Endothelial cell (in vitro differentiated cells): ENCODE data around the gene CFAP126. TPM values are rescaled to one million over a fixed set of nuclear protein-coding genes. Genes with fewer than 3 reads are reported as not detected.
"Not testable (repeated sequence)": the region's sequence is repeated elsewhere in the genome, so short reads cannot be mapped to it uniquely, and the experiment has no call there.

Source experiments
- DNase-seq: peaks from one replicate; pipeline ENCODE4 v3.0.0; 2021; ENCODE audit warnings: low spot score
- H3K27ac Mint-ChIP-seq: one replicate; pipeline ENCODE4 v1.8.0; 2021; ENCODE audit warnings: mixed read lengths, inconsistent platforms; ENCODE audit not compliant: unreplicated experiment
- H3K27me3 Mint-ChIP-seq: one replicate; pipeline ENCODE4 v1.8.0; 2021; ENCODE audit warnings: mild to moderate bottlenecking, moderate library complexity, mixed read lengths, inconsistent platforms; ENCODE audit not compliant: unreplicated experiment
- H3K36me3 Mint-ChIP-seq: one replicate; pipeline ENCODE4 v1.8.0; 2021; ENCODE audit warnings: mild to moderate bottlenecking, low read depth, mixed read lengths, inconsistent platforms; ENCODE audit not compliant: unreplicated experiment
- H3K4me1 Mint-ChIP-seq: one replicate; pipeline ENCODE4 v1.8.0; 2021; ENCODE audit warnings: mild to moderate bottlenecking, mixed read lengths, inconsistent platforms; ENCODE audit not compliant: unreplicated experiment
- H3K4me3 Mint-ChIP-seq: one replicate; pipeline ENCODE4 v1.8.0; 2021; ENCODE audit warnings: mild to moderate bottlenecking, mixed read lengths, inconsistent platforms; ENCODE audit not compliant: unreplicated experiment
- H3K9me3 Mint-ChIP-seq: one replicate; pipeline ENCODE4 v1.8.0; 2021; ENCODE audit warnings: mixed read lengths, inconsistent platforms; ENCODE audit not compliant: unreplicated experiment
- CTCF ChIP-seq: fragments of 200-600 bp; sonication (generic); IDR thresholded peaks from one replicate; pipeline ENCODE4 v1.5.0; 2021; ENCODE audit warnings: antibody characterized with exemption; ENCODE audit not compliant: unreplicated experiment
- total RNA-seq: library from RNA; stranded (reverse); fragmentation: NEBNext Ultra II Directional; extraction: Animal tissue kit (Norgen Biotek cat#: 25700); gene quantifications from one replicate; pipeline ENCODE4 v1.2.1, GENCODE V29; 2021; ENCODE audit not compliant: unreplicated experiment

Gene CFAP126
- total RNA-seq, 1 donor from 2014 or later: not detected

DNA sequence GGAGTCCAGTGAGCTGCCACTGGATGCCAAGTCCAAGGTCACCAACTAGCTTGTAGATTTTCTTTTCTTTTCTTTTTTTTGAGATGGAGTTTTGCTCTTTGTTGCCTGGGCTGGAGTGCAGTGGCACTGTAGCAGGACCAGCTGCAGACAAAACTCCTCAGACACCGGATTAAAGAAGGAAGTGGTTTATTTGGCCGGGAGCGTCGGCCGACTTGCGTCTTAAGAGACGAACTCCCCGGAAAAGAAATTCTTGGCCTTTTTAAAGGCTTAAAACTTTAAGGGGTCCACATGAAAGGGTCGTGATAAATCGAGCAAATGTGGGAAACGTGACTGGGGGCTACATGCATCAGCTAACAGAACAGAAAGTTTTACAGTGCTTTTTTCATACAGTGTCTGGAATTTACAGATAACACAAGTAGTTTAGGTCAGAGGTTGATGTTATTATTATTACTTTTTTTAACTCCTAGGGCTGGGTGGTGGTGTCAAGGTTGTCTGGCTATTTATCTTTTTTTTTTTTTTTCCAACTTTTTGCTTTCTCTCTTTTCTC, 36.4 kb upstream of the CFAP126 start:
- H3K36me3 Mint-ChIP-seq: no peaks in the 10 kb centered on the region
- H3K4me1 Mint-ChIP-seq: peaks cover 19% of the 10 kb centered on the region
- no peak for TF ChIP-seq CTCF
- no peak overlapping the region for H3K4me3 Mint-ChIP-seq
- no peak overlapping the region for H3K27ac Mint-ChIP-seq
- H3K9me3 Mint-ChIP-seq: no peaks in the 10 kb centered on the region
- peaks cover 12% of the 10 kb centered on the region for H3K27me3 Mint-ChIP-seq
- DNase-seq: no peak

GRCh38 chr1:161402446-161402845, 34.8 kb upstream of the CFAP126 start:
- no peak overlapping the region for H3K4me3 Mint-ChIP-seq

DNA sequence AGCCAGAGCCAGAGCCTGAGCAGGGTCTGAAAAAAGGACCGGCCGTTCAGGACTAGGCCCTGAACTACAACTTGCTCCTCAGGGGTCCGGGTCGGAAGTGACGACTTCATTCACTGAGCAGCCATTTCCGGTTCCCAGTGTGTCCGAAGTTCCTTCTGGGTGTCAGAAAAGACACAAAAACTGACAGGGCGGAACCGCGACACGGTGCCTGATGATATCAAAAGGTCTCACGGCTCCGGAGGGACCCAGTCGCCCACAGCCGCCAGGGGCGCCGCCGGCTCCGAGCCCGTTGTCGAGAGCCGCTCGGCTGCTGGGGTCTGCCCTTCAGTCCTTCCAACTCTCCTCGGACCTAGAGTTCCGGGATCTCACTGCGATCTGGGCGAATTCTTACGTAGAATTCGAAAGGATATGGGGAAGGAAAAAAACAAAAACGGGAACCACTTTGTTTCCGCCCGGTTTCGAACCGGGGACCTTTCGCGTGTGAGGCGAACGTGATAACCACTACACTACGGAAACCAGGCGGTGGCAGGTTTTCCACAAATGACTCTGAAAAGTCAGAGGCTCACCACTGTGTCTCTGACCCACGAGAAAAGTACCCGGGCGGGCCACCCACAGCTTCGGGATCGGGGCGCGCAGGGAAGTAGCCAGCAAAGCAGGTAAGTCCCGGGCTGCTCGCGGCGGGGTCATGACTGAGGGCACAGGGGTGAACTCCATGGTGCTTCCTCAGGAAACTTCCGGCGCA, 31.8 kb upstream of the CFAP126 start:
- H3K9me3 Mint-ChIP-seq: no peaks in the 10 kb centered on the region
- peak; percentile 81 for DNase-seq

More at GRCh38 chr1:161402446-161402845, 34.8 kb upstream of the CFAP126 start:
- no peaks in the 10 kb centered on the region for H3K9me3 Mint-ChIP-seq
- TF ChIP-seq CTCF: no peak
- H3K27ac Mint-ChIP-seq: no peak overlapping the region
- no peaks in the 10 kb centered on the region for H3K36me3 Mint-ChIP-seq
- H3K27me3 Mint-ChIP-seq: peaks cover 14% of the 10 kb centered on the region
- H3K4me1 Mint-ChIP-seq: peaks cover 16% of the 10 kb centered on the region
- no peak for DNase-seq

GRCh38 chr1:161398900-161399256, 31.2 kb upstream of the CFAP126 start:
- Mint-ChIP-seq H3K4me3 (peak overlapping the region; percentile 95), H3K36me3 (no peaks in the 10 kb centered on the region), H3K27ac (peak overlapping the region; percentile 99), H3K9me3 (no peaks in the 10 kb centered on the region), H3K4me1 (peaks cover 16% of the 10 kb centered on the region), H3K27me3 (peaks cover 12% of the 10 kb centered on the region)
- no peak for DNase-seq
- TF ChIP-seq CTCF: no peak

More for the DNA sequence above, 31.8 kb upstream of the CFAP126 start:
- peak; percentile 59 for TF ChIP-seq CTCF
- Mint-ChIP-seq H3K36me3 (no peaks in the 10 kb centered on the region), H3K4me3 (peak overlapping the region; percentile 95), H3K27me3 (peaks cover 12% of the 10 kb centered on the region), H3K4me1 (peaks cover 16% of the 10 kb centered on the region), H3K27ac (peak overlapping the region; percentile 99)

DNA sequence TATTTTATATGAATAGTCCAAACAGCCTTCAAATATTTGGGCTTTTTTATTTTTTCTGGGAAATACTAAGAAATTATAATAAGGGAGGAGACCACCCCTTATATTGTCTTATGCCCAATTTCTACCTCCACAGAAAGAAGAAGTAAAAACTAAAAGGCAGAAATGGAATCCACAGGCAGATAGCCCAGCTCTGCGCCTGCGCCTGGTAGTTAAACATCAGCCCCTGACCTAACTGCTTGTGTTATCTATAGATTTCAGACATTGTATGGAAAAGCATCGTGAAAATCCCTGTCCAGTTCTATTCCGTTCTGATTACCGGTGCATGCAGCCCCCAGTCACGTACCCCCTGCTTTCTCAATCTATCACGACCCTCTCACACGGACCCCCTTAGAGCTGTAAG, 29.4 kb upstream of the CFAP126 start:
- Mint-ChIP-seq H3K4me1 (peaks cover 16% of the 10 kb centered on the region), H3K27me3 (peaks cover 15% of the 10 kb centered on the region)
- not testable (repeated sequence) for H3K9me3 Mint-ChIP-seq, H3K27ac Mint-ChIP-seq, H3K36me3 Mint-ChIP-seq, H3K4me3 Mint-ChIP-seq, DNase-seq
